Kidney epithelial cell (primary cell): ENCODE results near the gene MAP4K3. TPM values are rescaled to one million over a fixed set of nuclear protein-coding genes. Genes with fewer than 3 reads are reported as not detected.

Source experiments
- DNase-seq: peaks from one replicate; pipeline ENCODE4 v3.0.0-alpha.2; 2010; ENCODE audit warnings: low read depth
- H3K27me3 ChIP-seq: 2 replicates; pipeline ENCODE4 v1.6.0; 2011; ENCODE audit warnings: low read length; ENCODE audit not compliant: control insufficient read depth, insufficient read depth
- H3K36me3 ChIP-seq: 2 replicates; pipeline ENCODE4 v1.5.1; 2011; ENCODE audit warnings: low read length; ENCODE audit not compliant: control insufficient read depth, insufficient read depth
- H3K4me3 ChIP-seq: 2 replicates; pipeline ENCODE4 v1.5.1; 2011; ENCODE audit warnings: low read depth, mild to moderate bottlenecking, control low read depth, low read length
- CTCF ChIP-seq: IDR thresholded peaks from 2 replicates; pipeline ENCODE4 v1.5.1; 2011; ENCODE audit warnings: mild to moderate bottlenecking, moderate library complexity, low read length, control low read depth, inconsistent platforms; ENCODE audit not compliant: insufficient read depth, poor library complexity, severe bottlenecking
- total RNA-seq: library from RNA; depleted of rRNA; stranded (reverse); fragments of >200 nt; gene quantifications from 2 replicates; pipeline ENCODE4 v1.2.3, GENCODE V29; 2015

The MAP4K3 gene
- total RNA-seq, 1 donor from 2014 or later, result 25.7 TPM

- no peaks in the 10 kb centered on the region for H3K36me3 ChIP-seq
- no peak overlapping the region for H3K4me3 ChIP-seq
- peak; percentile 42 for DNase-seq
- no peaks in the 10 kb centered on the region for H3K27me3 ChIP-seq
- no peak for TF ChIP-seq CTCF
These were observed 44.5 kb upstream of the MAP4K3 start for GRCh38 chr2:39481611-39482010.

DNA sequence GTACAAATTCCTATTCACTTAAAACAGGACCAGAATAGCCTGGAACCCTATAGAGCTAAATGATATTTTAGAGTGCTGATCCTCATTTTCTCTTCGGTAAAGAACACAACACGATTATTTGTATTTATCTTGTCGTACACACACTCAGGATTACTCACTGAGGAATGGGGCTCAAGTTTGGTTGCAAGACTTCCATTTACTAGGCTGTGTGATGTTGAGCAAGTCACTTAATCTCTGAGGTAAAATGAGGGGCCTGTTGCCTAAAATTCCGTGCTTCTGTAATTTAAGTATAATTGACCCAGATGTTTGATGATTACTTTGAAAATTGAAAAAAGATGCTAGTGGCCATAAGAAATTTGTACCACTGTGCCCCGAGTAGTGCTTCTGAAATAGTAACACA is 42.6 kb upstream of the MAP4K3 start:
- DNase-seq, result no peak
- Histone ChIP-seq H3K27me3 (no peaks in the 10 kb centered on the region), H3K36me3 (no peaks in the 10 kb centered on the region), H3K4me3 (no peak overlapping the region)
- no peak for TF ChIP-seq CTCF

GRCh38 chr2:39479053-39479670 is 42.1 kb upstream of the MAP4K3 start:
- TF ChIP-seq CTCF, result no peak
- no peak for DNase-seq
- no peak overlapping the region for H3K4me3 ChIP-seq
- no peaks in the 10 kb centered on the region for H3K36me3 ChIP-seq
- H3K27me3 ChIP-seq, result no peaks in the 10 kb centered on the region

GRCh38 chr2:39476524-39476923 is 39.4 kb upstream of the MAP4K3 start:
- DNase-seq, result no peak
- H3K27me3 ChIP-seq, result no peaks in the 10 kb centered on the region
- no peak overlapping the region for H3K4me3 ChIP-seq
- TF ChIP-seq CTCF, result no peak
- H3K36me3 ChIP-seq, result no peaks in the 10 kb centered on the region

GRCh38 chr2:39475006-39475405 is 37.9 kb upstream of the MAP4K3 start:
- Histone ChIP-seq H3K4me3 (no peak overlapping the region), H3K27me3 (no peaks in the 10 kb centered on the region), H3K36me3 (no peaks in the 10 kb centered on the region)
- no peak for TF ChIP-seq CTCF
- DNase-seq, result no peak

DNA sequence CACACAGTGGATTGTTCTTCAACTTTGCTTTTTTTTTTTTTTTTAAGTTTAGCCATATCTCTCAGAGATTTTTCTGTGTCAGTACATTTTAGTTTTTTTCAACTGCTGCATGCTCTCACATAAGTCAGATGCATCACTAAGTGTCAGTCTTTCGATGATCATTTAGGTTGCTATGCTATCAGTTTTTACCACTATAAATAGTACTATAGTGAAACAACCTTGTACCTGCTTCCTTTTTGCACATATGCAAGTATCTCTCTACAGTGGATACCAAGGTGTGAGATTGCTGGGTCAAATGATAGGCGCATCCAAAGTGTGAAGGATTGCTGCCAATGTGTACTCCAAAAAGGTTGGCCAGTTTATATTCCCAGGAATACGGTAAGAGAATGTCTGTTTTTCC is 33.5 kb upstream of the MAP4K3 start:
- no peaks in the 10 kb centered on the region for H3K27me3 ChIP-seq
- TF ChIP-seq CTCF, result no peak
- DNase-seq, result no peak
- H3K4me3 ChIP-seq, result no peak overlapping the region
- H3K36me3 ChIP-seq, result no peaks in the 10 kb centered on the region
